ENCODE data around the gene PDE4D. TPM values are rescaled to one million over a fixed set of nuclear protein-coding genes. Genes with fewer than 3 reads are reported as not detected.

PDE4D gene
- total RNA-seq, 1 experiment from 2014 or later, result 3.3 TPM

GRCh38 chr5:59829386-59829785, 64.1 kb downstream of the PDE4D start:
- no peak for TF ChIP-seq SMAD3 (CRISPR knock-in tag; IDR thresholded peaks at IDR 0.05; ENCODE audit: borderline replicate concordance)
- TF ChIP-seq, protein P1, sequence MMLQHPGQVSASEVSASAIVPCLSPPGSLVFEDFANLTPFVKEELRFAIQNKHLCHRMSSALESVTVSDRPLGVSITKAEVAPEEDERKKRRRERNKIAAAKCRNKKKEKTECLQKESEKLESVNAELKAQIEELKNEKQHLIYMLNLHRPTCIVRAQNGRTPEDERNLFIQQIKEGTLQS (CRISPR knock-in tag; conservative IDR thresholded peaks at IDR 0.05), result no peak
- TF ChIP-seq, protein P2, sequence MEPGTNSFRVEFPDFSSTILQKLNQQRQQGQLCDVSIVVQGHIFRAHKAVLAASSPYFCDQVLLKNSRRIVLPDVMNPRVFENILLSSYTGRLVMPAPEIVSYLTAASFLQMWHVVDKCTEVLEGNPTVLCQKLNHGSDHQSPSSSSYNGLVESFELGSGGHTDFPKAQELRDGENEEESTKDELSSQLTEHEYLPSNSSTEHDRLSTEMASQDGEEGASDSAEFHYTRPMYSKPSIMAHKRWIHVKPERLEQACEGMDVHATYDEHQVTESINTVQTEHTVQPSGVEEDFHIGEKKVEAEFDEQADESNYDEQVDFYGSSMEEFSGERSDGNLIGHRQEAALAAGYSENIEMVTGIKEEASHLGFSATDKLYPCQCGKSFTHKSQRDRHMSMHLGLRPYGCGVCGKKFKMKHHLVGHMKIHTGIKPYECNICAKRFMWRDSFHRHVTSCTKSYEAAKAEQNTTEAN (CRISPR knock-in tag; IDR thresholded peaks at IDR 0.05), result no peak
- TF ChIP-seq, protein P3, sequence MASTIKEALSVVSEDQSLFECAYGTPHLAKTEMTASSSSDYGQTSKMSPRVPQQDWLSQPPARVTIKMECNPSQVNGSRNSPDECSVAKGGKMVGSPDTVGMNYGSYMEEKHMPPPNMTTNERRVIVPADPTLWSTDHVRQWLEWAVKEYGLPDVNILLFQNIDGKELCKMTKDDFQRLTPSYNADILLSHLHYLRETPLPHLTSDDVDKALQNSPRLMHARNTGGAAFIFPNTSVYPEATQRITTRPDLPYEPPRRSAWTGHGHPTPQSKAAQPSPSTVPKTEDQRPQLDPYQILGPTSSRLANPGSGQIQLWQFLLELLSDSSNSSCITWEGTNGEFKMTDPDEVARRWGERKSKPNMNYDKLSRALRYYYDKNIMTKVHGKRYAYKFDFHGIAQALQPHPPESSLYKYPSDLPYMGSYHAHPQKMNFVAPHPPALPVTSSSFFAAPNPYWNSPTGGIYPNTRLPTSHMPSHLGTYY (CRISPR knock-in tag; IDR thresholded peaks at IDR 0.05), result no peak
- TF ChIP-seq NFE2L1 (CRISPR knock-in tag; IDR thresholded peaks at IDR 0.05), result no peak
- no peak for TF ChIP-seq ZNF317 (CRISPR knock-in tag; IDR thresholded peaks at IDR 0.05; ENCODE audit: borderline replicate concordance, low read depth)
- no peak for TF ChIP-seq MXD4 (CRISPR knock-in tag; IDR thresholded peaks at IDR 0.05; ENCODE audit: borderline replicate concordance)
- no peak for TF ChIP-seq NR3C1 (CRISPR knock-in tag; conservative IDR thresholded peaks at IDR 0.05; ENCODE audit: low read depth)
- TF ChIP-seq ZSCAN18 (CRISPR knock-in tag; IDR thresholded peaks at IDR 0.05), result no peak
- TF ChIP-seq, protein P4, sequence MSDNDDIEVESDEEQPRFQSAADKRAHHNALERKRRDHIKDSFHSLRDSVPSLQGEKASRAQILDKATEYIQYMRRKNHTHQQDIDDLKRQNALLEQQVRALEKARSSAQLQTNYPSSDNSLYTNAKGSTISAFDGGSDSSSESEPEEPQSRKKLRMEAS (CRISPR knock-in tag; IDR thresholded peaks at IDR 0.05), result no peak
- no peak for TF ChIP-seq JUN (CRISPR knock-in tag; IDR thresholded peaks at IDR 0.05)
- no peak for TF ChIP-seq RELA (CRISPR knock-in tag; IDR thresholded peaks at IDR 0.05; ENCODE audit: borderline replicate concordance)
- no peak for TF ChIP-seq IRF2 (CRISPR knock-in tag; IDR thresholded peaks at IDR 0.05; ENCODE audit: borderline replicate concordance, low read depth)
- TF ChIP-seq SP1 (CRISPR knock-in tag; conservative IDR thresholded peaks at IDR 0.05), result no peak
- no peak for TF ChIP-seq TCF7 (CRISPR knock-in tag; IDR thresholded peaks at IDR 0.05; ENCODE audit: low read depth)
- DNase-seq (ENCODE audit: low spot score) (no peak), ATAC-seq (no peak)
- Mint-ChIP-seq H3K4me3 (no peak overlapping the region), H3K27ac (peak overlapping the region; percentile 80; the same call in 1 of the 2 replicates), H3K27me3 (ENCODE audit: low read depth) (no peaks in the 10 kb centered on the region), H3K9me3 (no peaks in the 10 kb centered on the region), H3K4me1 (peaks cover 39% of the 10 kb centered on the region), H3K36me3 (no peaks in the 10 kb centered on the region)
- ChIA-PET POLR2A (no interaction called here), CTCF (interaction anchor here (1.9 kb wide), 1 partner anchor 15 kb away, joined by 5 read pairs; no protein-coding TSS in a partner anchor)

GRCh38 chr5:59828623-59829022, 64.9 kb downstream of the PDE4D start:
- H3K4me3 Mint-ChIP-seq, result no peak overlapping the region
- H3K27ac Mint-ChIP-seq, result peak overlapping the region; percentile 49
- no peaks in the 10 kb centered on the region for H3K36me3 Mint-ChIP-seq
- no peaks in the 10 kb centered on the region for H3K9me3 Mint-ChIP-seq
- POLR2A ChIA-PET, result no interaction called here
- H3K4me1 Mint-ChIP-seq, result peaks cover 39% of the 10 kb centered on the region
- H3K27me3 Mint-ChIP-seq (ENCODE audit: low read depth), result no peaks in the 10 kb centered on the region
- 0 out of 2 replicates have a peak, but pooled peaks have one; percentile 22 for ATAC-seq
- TF ChIP-seq, protein P5, sequence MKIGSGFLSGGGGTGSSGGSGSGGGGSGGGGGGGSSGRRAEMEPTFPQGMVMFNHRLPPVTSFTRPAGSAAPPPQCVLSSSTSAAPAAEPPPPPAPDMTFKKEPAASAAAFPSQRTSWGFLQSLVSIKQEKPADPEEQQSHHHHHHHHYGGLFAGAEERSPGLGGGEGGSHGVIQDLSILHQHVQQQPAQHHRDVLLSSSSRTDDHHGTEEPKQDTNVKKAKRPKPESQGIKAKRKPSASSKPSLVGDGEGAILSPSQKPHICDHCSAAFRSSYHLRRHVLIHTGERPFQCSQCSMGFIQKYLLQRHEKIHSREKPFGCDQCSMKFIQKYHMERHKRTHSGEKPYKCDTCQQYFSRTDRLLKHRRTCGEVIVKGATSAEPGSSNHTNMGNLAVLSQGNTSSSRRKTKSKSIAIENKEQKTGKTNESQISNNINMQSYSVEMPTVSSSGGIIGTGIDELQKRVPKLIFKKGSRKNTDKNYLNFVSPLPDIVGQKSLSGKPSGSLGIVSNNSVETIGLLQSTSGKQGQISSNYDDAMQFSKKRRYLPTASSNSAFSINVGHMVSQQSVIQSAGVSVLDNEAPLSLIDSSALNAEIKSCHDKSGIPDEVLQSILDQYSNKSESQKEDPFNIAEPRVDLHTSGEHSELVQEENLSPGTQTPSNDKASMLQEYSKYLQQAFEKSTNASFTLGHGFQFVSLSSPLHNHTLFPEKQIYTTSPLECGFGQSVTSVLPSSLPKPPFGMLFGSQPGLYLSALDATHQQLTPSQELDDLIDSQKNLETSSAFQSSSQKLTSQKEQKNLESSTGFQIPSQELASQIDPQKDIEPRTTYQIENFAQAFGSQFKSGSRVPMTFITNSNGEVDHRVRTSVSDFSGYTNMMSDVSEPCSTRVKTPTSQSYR (CRISPR knock-in tag; IDR thresholded peaks at IDR 0.05), result no peak
- TF ChIP-seq SMAD4 (CRISPR knock-in tag; IDR thresholded peaks at IDR 0.05), result no peak
- CTCF ChIA-PET, result no interaction called here
- DNase-seq (ENCODE audit: low spot score), result no peak
